Measurements from ENCODE around the gene SIAH2.

Gene SIAH2

GRCh38 chr3:150733936-150734794 lies 28.8 kb downstream of the SIAH2 start:
- no peak for DNase-seq (ENCODE audit: low spot score)

- DNase-seq (ENCODE audit: low spot score), result no peak
Measured at GRCh38 chr3:150733373-150733935, 29.5 kb downstream of the SIAH2 start.

- DNase-seq (ENCODE audit: low spot score), result no peak
Measured at GRCh38 chr3:150729682-150730360, 33.1 kb downstream of the SIAH2 start.

GRCh38 chr3:150727653-150728502 lies 35.1 kb downstream of the SIAH2 start:
- DNase-seq (ENCODE audit: low spot score), result no peak

- DNase-seq (ENCODE audit: low spot score), result peak; percentile 74
Measured at GRCh38 chr3:150725548-150725947, 37.4 kb downstream of the SIAH2 start.

- no peak for DNase-seq (ENCODE audit: low spot score)
Measured at GRCh38 chr3:150723946-150724345, 39.0 kb downstream of the SIAH2 start.

GRCh38 chr3:150722267-150722666 lies 40.7 kb downstream of the SIAH2 start:
- no peak for DNase-seq (ENCODE audit: low spot score)

GRCh38 chr3:150721285-150722130 lies 41.5 kb downstream of the SIAH2 start:
- peak; percentile 73 for DNase-seq (ENCODE audit: low spot score)

- DNase-seq (ENCODE audit: low spot score), result no peak
Measured at GRCh38 chr3:150720444-150720843, 42.5 kb downstream of the SIAH2 start.

GRCh38 chr3:150710097-150710496 lies 52.9 kb downstream of the SIAH2 start:
- no peak for DNase-seq (ENCODE audit: low spot score)

- DNase-seq (ENCODE audit: low spot score), result peak; percentile 93
Measured at GRCh38 chr3:150703756-150704344, 59.1 kb downstream of the SIAH2 start, which contains the start of gene ERICH6. Gene ERICH6 (minus strand): TSS chr3:150703920. CDS start chr3:150703898, 22 bp downstream.

GRCh38 chr3:150703299-150703755 lies 59.6 kb downstream of the SIAH2 start:
- no peak for DNase-seq (ENCODE audit: low spot score)

- DNase-seq (ENCODE audit: low spot score), result peak; percentile 20
Measured at GRCh38 chr3:150699068-150699639, 63.8 kb downstream of the SIAH2 start.

- no peak for DNase-seq (ENCODE audit: low spot score)
Measured at GRCh38 chr3:150697646-150698045, 65.3 kb downstream of the SIAH2 start.

- no peak for DNase-seq (ENCODE audit: low spot score)
Measured at GRCh38 chr3:150691414-150692040, 71.4 kb downstream of the SIAH2 start.

All from LoVo (cell line).